CD4-positive, alpha-beta T cell treated with Interleukin-4 for 4 hours (primary cell): ENCODE data around the gene LRP11.
"Not testable (repeated sequence)": the region's sequence is repeated elsewhere in the genome, so short reads cannot be mapped to it uniquely, and the experiment has no call there.

Experiments used
- DNase-seq: peaks from one replicate; pipeline ENCODE4 v3.0.0-alpha.2; 2020

The LRP11 gene

DNA sequence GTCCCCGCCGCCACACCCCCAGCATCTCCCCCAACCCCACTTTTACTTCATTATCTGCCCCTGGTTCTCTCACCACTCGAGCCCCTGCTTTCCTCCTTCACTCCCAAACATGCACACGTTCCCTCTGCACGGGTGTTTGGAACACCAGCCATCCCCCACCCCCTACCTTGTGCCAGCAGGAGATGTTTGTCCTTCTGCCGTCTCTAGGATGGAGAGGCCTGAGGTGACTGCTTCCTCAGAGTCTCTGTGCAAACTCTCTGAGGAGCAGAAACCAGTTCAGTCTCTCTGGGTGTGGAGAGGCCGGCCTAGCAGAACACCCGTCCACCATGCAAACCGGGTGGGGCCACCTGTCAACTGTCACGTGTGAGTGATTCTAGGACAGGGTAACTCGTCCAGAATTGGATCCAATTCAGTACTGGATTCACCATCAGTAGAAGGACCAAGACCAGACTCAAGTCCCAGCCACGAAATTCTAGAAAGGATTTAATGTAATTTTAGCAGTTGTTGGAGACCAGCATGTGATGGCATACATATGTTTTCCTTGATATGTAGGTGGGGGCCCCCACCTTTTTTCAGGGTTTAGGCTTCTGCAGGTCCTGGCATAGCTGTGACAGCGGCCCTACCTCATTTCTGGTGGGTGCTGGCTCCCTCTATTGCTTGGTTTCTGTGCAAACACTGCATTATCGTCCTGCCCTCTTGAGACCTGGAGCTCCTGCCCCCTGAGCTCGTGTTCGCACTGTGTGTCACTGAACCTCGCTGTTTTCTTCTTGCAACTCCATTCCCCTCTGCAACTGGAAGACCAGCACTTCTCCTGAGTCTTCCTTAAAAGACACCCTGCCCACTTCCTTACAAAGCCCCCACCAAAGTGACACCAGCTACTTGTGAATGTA lies 33.9 kb upstream of the LRP11 start, which contains the start of gene RAET1E:
Gene RAET1E, minus strand, starts transcription at position 259 of the 890 bp plus-strand sequence. CDS start 7,212 bp downstream, outside the sequence.
- DNase-seq, result no peak

DNA sequence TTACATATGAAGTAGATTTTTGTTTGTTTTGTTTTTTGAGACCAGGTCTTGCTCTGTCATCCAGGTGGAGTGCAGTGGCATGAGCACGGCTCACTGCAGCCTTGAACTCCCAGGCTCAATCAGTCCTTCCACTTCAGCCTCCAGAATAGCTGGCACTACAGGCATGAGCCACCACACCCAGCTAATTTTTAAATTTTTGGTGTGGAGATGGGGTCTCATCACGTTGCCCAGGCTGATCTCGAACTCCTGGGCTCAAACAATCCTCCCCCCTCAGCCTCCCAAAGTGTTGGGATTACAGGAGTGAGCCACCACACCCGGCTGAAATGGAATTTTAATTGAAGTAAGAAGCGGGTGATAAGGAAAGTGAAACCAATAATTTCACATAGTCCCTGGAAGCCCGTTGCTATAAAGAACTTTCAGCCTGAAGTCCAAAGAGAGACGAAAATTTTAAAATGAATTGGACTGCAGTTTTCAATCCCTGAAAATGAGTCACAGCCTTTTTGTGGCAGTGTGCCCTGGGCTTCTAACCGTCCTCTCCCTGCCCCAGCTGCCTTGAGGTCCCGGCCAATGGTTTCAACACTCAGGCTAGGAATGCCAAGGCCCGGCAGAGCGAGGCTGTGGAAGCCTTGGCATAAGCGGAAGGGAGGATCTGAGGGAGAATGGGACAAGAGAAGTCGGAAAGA lies 33.0 kb upstream of the LRP11 start:
- DNase-seq, result no peak

DNA sequence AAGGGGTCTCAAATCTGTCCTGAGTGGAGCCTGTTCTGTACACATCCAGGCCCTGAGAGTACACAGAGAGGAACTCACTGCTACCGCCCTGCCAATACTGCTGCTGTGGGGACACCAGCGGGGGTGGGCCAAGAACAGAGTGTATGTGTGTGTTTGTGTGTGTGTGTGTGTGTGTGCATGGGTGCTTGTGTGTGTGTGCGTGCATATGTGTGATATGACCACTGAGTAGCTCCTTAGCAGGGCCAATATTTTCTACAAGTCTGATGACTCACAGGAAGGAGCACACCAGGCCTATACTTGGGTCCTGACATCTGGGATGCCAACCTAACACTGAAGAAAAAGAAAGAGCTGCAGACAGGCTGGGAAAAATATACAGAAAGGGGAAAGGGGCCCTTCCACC lies 32.3 kb upstream of the LRP11 start:
- DNase-seq, result no peak

DNA sequence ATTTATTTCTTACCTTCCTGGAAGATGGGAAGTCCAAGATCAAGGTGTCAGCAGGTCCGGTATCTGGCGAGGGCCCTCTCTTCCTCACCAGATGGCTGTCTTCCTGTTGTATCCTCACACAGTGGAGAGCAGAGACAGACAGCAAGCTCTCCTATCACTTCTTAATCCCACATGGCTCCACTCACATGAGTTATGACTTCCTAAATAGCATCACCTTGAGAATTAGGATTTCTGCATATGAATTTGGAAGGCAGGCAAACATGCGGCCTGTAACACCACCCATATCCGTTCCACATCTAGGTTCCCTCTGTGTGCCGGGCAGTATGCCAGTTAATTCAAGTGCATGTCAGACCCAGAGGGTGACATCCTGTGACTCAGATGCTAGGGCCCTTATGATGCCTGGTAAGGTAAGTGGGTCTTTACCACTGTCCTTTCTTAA lies 31.7 kb upstream of the LRP11 start:
- peak; percentile 33 for DNase-seq

GRCh38 chr6:149895048-149895590 lies 31.0 kb upstream of the LRP11 start:
- DNase-seq, result no peak

- DNase-seq, result not testable (repeated sequence)
Measured at GRCh38 chr6:149891864-149892263, 27.7 kb upstream of the LRP11 start.

DNA sequence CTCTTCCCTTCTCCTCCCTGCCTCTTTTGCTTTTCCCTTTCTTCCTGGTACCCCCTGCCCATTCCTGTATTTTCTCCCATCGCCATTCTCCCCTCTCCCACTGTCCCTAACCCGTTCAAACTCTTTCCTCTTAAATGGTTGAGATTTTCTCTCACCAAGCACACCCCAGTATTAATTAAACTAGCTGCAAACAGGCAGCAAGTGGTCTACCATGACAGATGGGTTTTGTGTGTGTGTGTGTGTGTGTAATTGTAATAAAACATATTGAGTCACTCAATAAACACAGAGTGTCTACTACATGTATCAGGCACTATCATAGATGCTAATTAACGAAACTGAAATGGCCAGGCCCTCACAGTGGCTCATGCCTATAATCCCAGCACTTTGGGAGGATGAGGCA lies 27.1 kb upstream of the LRP11 start:
- no peak for DNase-seq

- DNase-seq, result no peak
Measured at GRCh38 chr6:149890629-149891045, 26.5 kb upstream of the LRP11 start.

DNA sequence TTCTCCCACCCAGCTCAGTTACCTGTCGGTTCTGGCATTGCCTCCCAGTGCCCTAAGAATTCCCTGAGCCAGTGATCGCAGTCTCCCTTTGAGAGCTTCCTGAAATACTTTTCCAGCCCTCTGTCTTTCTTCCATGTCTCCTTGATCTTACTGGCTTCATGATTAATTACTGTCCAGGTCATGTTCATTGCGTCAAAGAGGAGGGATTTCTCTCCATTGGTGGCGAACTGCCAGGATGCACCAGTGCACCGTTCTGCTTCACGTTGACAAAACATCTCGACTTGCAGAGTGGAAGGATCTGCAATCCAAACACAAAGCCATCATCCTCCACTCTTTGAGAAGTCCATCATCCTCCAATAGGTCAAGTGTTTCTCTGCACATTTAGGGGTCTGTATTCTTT lies 25.2 kb upstream of the LRP11 start:
- DNase-seq, result no peak

GRCh38 chr6:149888659-149889058 lies 24.5 kb upstream of the LRP11 start:
- DNase-seq, result no peak

- no peak for DNase-seq
Measured at GRCh38 chr6:149888093-149888492, 23.9 kb upstream of the LRP11 start.

DNA sequence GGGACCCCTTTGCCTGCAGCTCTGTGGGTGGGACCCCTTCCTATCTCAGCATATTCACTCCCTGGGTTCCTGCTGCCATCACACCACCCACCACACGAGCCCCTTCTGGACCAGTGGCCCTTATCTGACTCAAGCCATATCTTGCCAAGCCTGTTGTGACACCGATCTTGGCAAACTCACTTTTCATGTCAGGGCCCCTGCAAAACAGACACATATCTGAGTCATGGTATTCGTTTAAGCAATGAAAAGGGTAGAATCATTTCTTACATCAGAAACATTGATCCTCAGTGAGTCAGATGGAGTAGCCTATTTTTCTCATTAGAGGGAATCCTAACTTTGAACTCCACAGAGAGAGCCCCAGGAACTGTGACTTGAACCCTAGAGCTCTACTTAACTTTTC lies 23.2 kb upstream of the LRP11 start:
- DNase-seq, result no peak

GRCh38 chr6:149885888-149886287 lies 21.7 kb upstream of the LRP11 start:
- no peak for DNase-seq

DNA sequence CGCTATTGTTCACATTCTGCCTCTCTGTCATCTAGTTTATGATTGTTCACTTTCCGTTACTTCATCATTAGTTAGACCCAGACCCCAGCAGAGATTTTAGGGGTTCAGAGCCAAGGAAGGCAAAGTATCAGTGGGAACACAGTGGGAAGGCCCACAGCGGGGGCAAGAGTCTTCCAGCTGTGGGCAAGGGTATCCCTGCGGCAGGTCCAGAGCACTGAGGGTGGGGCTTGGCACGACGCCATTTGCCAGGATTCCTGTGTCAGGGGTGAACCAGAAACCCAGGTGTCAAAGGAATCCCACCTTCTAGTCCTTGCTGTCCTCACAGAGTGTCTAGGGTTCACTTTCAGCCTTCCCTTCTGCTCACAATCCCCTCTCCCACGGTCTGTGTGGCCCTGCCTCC lies 20.5 kb upstream of the LRP11 start:
- DNase-seq, result no peak

DNA sequence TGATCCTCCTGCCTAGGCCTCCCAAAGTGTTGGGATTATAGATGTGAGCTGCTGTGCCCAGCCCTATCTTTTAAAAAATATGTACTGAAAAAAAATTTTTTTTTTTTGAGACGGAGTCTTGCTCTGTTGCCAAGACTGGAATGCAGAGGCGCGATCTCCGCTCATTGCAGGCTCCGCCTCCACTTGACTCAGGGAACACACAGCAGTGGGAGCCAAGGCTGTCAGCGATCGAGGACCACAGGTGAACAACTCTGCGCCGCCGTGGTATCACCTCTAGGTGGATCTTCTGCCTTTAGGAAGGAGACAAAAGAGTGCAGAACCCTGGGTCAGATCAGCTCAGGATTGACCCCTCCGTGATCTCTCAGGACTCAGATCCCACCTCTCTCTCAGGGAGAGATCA lies 20.1 kb upstream of the LRP11 start:
- no peak for DNase-seq

DNA sequence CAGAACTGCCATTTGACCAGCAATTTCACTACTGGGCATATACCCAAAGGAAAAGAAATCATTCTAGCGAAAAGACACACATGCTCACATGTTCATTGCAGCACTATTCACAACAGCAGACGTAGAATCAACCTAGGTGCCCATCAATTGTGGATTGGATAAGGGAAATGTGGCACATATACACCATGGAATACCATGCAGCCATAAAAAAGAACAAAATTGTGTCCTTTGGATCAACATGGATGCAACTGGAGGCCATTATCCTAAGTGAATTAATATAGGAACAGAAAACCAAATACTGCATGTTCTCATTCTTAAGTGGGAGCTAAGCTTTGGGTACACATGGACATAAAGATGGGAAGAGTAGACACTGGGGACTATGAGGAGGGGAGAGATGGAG lies 17.7 kb upstream of the LRP11 start:
- DNase-seq, result no peak

DNA sequence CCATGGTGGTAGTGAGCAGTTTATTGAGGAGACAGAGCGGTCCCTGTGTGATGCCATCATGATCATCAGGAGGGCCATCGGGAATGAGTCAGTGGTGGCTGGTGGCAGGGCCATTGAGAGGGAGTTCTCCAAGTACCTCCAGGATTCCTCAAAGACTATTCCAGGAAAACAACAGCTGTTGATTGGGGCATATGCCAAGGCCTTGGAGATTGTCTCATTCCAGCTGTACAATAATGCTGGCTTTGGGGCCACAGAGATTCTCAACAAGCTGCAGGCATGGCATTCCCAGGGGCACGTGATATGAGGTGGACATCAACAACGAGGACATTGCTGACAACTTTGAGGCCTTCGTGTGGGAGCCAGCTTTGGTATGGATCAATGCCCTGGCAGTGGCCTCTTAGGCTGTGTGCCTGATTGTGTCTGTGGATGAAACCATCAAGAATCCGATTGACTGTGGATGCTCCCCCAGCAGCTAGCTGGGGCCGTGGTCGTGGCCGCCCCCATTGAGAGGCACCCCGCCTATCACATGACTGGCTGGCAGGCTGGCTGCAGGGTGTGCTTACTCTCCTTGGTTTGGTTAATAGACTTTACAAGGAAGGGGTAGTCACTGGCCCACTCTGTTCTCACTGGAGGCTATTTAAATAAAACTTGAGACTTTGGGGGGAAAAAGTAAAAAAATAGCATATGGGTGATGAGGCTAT lies 17.1 kb upstream of the LRP11 start:
- no peak for DNase-seq

- no peak for DNase-seq
Measured at GRCh38 chr6:149877659-149878058, 13.5 kb upstream of the LRP11 start.

DNA sequence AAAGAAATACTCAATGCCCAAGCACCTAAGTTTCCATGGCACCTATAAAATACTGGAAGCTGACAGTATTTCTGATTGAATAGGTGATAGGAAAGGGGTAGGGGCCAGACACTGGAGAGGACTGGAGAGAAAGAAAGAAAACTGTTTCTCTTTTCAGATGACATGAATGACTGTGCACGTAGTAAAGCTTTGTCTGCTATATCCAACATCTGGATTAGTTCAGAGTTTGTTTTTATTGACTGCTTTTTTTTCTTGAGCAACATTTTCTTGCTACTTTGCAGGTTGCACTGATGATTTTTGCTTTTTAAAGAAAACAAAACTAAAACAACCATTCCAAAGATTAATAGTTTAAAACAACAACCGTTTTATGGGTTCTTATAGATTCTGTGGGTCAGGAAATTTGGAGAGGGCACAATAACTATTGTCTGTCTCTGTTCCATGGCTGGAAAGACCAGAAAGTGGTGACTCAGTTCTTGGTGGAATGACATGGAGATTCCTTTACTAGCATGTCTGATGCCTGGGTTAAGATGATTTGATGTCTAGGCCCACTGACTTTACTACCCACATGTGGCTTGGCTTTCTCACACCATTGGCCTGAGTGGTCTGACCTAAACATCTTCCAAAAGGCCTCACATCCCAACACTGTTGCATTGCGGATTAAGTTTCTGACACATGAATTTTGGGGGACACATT lies 12.2 kb upstream of the LRP11 start:
- DNase-seq, result no peak

DNA sequence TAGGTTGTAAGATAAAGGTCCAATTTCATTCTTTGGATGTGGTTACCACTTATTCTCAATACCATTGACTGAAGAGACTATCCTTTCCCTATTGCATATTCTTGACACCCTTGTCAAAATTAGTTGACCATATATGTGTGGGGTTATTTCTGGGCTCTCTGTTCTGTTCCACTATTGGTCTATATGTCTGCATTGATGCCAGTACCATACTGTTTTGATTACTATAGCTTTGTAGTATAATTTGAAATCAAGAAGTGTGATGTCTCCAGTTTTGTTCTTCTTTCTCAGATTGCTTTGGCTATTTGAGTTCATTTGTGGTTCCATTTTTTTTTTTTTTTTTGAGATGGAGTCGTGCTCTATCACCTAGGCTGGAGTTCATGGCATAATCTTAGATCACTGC lies 8.1 kb upstream of the LRP11 start:
- DNase-seq, result no peak

GRCh38 chr6:149871182-149871581 lies 7.0 kb upstream of the LRP11 start:
- DNase-seq, result no peak

- DNase-seq, result no peak
Measured at GRCh38 chr6:149869275-149869892, 5.2 kb upstream of the LRP11 start.
